ENCODE data around the gene PPP1R12B.
"Not testable (repeated sequence)": the region's sequence is repeated elsewhere in the genome, so short reads cannot be mapped to it uniquely, and the experiment has no call there.

Gene PPP1R12B

DNA sequence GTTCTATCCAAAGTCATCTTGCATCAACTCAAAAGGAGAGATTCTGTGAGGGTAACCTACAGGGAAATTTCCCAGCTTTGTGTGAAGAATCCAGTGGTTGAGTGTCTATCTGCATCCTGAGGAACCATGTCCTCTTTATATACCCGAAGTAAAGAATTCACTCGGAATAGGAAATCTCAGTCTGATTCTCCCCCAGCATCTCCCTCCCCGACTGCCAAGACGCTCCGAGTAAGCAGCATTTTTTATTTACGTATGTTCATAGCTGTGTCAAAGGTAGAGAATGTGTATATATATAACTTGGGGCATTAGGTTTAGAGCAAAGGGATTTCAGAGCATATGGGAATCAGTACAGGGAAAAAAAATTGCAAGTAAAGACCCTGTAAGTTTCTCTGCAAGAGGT is 191.5 kb downstream of the PPP1R12B start:
- no peak for DNase-seq

DNA sequence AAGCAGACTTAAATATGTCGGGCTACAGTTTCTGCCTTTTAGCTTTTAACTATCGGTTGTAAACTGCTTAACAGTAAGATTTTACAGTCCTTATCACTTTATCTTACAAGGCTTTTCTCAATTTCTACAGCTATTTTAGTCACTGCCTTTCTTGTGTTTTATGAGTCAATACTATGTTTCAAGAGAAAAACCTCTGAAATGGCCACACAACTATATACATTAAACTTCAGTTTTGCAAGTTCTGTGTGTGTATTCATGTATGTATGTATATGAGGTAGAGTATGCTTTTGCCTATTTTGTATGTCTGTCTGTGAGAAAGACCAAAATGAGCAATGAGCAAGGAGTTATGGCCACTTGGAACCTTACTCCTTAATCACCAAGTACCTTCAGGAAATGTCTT is 191.9 kb downstream of the PPP1R12B start:
- no peak for DNase-seq

DNA sequence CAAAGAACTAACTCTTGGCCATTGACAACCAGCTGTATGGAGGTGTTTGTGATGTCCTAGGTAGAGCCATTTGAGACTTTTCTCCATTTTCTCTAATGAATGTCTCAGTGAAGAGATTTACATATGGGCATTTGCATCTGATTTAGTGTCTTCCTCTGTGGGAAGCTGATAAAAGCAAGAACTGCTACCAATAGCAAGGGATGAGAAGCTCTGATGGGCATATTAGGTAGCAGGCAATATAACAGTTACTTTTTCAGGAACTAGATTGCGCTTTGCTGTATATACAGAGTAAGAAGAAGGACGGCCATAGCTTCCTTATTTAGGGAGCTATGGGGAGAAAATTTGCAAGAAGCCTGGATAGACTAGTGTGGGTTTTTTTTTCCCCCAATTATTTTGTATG is 192.4 kb downstream of the PPP1R12B start:
- DNase-seq = not testable (repeated sequence)

DNA sequence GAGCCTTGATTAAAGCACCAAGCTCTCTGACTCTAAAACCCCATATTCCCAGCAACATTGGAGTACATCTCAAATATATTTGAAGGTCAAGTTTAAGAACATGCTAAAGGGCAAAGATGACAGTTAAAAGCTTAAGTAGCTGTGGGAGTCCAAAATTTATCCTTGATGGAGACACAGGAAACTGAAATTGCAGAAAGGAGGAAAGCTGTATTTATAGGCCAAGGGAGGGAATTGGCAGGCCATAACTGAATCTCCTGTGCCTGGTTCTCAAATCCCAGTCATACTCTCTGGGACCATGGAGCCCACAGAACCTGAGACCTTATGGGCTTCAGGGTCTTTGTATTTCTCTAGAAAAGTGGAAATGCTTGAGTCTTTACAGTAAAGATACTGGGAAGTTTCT is 193.9 kb downstream of the PPP1R12B start:
- not testable (repeated sequence) for DNase-seq

DNA sequence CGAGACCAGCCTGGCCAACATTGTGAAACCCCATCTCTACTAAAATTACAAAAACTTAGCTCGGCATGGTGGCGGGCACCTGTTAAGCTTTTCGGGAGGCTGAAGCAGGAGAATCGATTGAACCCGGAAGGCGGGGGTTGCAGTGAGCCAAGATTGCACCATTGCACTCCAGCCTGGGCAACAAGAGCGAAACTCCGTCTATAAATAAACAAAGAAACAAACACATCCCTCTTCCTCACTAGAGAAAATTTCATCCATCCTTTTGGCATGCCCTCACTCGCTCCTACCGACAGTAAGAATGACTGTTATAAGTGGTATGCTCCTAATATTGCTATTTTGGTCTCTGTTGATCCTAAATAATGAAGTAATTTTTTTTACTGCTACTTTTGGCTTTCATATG is 195.0 kb downstream of the PPP1R12B start:
- not testable (repeated sequence) for DNase-seq

DNA sequence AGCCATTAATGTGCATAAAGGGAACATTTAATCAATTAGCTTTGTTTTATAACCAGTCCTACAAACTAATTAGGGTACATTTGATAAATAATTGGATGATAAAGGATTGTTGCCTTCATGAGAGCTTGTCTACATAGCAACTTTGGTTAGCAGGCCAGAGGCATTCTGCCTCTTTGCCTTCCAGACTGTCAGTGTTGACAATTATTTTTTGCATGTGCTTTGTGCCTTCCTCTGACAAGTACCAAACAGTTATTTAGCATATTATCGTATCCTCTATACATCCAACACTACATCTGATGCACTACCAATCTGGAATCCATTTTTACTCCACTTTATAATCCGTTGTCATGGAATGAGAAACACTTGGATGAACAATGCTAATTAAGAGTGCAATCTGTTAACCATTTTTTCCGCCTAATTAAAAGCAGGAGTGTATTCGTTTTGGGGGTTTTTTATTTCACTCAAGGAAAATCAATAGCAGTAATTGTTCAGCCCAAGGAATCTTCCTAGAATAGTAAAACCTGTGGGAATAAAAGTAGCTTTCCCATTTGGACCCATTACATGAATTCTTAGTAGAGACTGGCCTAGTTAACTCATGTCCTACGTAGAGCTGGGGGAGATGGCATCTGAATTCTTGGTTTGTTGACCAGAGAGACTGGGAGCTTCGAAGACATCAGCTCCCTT is 196.4 kb downstream of the PPP1R12B start:
- DNase-seq = not testable (repeated sequence)

DNA sequence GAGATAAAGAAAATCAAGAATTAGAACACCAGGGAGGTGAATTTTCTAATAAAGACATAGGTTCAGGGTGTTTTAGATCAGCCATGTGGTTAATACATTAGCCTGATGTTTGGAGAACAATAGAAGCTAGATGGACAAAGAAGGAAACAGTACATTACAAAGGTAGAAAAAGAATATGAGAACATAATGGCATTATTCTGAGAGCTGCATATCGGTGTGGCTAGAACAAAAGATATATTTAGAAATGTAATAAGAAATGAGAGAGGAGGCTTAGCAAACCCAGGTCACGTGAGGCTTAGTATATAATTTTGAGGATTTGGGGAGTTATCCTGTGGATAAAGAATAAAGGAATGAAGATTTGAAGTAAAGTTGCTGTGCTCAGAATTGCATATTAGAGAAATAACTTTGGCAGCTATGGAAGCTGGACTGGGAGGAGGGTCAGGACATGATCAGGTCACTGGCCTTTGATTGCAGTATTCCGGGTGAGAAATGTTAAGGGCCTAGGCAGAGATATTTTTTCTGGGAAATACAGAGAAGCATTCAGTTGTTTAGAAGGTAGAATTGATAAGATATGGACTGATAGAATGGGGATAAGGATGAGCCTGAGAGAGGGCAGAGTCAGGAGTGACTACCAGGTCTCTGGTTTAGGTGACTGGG is 197.3 kb downstream of the PPP1R12B start:
- not testable (repeated sequence) for DNase-seq

DNA sequence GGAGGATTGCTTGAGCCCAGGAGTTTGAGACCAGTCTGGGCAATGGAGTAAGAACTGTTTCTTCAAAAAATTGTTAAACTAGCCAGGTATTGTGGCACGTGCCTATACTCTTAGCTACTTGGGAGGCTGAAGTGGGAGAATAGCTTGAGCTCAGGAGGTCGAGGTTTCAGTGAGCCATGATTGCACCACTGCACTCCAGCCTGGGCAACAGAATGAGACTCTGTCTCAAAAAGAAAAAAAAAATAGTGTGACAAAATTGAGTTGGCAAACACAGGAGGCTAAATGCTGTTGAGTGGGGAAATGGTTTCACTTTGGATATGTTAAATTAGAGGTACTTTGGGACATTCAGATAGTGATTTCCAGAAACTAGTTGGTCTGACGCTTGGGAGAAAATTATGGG is 197.9 kb downstream of the PPP1R12B start:
- not testable (repeated sequence) for DNase-seq

DNA sequence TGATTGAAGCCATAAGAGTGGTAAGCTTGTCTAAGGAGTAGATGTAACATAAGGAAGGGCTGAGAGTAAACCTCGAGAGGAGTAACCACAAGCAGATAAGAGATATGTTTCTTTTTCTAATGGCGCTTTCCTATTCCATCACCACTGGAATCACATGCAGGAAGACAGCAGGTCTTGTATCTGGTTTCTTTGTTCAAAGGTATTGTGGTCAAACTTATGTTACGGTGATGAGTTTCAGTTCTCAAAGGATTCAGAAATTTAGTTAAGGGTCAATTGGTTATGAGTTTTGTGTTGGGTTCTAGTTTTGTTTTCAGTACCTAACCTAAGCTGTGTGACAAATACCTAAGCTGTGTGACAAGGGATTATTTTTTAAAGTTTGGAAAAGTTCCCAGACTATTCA is 198.3 kb downstream of the PPP1R12B start:
- not testable (repeated sequence) for DNase-seq

DNA sequence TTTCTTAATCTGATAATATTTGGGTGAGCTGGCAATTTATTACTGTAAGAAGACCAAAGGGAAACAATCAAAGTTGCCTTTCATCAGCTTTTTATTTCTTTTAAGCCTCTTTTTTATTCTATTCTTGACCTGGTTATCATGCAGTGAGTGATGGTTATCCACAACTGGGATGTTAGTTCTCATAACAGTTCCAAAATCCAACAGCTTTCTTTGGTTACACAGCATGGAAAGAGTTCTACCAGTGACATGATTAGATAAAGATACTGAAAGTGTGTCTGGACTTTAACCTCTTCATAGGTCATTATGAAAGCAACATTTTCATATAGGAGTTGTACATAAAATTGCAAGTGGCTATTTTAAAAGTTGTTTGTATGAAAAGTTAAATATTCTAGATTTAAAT is 198.7 kb downstream of the PPP1R12B start:
- no peak for DNase-seq

DNA sequence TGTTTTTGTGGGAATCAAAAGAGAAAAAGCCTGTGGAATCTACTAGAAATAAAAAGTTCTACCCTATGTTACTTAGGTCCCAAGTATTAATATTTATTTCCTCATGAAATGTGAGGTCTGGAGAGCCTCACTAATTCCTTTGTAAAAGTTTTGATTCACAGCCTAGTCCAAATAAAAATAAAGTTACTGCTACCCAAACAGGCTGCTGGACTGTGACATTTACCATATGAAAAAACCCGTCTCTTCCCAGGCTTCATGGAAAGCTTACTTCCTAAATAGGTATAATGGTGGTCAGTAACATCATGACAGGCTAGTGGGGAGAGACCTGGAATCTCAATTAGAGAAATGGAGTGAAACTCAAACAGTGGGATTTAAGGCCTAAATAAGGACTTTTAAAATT is 201.6 kb downstream of the PPP1R12B start:
- DNase-seq = not testable (repeated sequence)

DNA sequence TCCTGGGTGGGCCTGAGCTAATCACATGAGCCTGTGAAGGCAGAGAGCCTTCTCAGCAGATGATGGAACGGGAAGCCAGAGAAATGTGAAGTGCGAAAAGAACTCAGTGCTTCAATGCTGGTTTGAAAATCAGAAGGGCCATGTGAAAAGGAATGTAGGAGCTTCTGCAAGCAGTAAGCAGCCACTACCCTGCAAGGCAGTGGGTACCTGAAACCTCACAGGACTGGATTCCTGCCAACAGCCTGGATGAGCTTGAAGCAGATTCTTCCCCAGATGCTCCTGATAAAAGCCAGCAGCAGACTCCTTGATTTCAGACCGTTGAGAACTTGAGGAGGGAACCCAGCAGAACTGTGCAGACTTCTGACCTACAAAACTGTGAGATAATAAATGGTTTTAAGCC is 203.2 kb downstream of the PPP1R12B start:
- DNase-seq = no peak

DNA sequence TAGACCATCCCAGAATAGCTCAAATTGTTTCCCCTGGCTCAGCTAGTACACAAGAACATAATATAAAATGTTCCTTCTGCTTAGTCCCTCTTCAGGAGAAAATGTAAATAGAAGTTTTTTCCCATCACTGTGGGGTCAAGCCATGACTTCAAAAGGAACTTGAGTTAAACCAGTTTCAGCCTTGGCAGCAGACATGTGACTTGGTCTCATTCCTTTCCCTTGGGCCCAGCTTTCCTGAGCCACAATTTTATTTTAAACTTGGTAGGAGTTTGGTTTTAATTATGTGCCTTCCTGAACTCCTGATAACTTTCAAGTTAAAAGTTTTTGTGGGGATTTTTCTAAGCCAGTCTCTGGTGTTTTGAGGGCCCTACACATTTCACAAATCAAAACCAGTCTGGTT is 204.1 kb downstream of the PPP1R12B start:
- DNase-seq = not testable (repeated sequence)

DNA sequence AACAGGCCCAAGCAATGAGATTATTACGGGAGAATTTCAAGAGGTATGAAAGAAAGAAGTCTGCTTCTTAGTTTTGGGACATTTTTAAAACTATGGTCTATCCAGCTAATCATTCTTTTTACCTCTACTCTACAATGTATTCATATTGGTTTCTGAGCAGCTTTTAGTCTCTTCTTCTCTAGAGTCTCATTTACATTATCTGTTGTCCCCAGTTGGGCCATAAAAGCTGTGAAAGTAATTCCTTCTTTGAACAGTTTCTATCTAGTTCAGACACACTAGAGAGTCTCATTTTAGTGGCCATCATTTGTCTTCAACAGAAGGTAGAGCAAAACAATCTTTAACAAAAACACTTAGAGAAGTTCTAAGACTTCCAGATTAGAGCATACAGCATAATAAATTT is 204.6 kb downstream of the PPP1R12B start:
- DNase-seq = not testable (repeated sequence)

DNA sequence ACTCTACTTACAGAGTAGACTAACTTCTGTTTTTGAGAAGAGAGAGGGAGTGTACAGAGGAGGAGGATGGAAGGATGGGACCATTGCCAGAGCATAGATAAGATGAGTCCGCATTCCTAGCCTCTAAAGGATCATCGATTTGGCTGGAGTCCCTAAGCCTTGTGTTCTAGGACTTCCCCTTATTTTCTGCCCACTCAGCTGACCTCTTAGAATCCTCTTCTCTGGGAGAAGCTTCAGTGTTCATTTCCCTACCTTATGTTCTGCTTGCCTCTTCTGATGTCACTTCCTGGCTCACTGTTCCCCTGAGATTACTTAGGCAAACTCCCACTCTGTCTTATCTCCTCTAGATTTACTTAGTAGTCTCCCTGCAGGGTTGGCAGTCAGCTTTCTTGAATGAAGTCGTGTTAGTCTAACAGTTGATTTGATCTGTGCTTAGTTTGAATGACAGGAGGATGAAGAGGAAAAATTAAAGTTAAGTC is 205.1 kb downstream of the PPP1R12B start:
- DNase-seq = peak in 1 of 2 experiments; percentile 2

DNA sequence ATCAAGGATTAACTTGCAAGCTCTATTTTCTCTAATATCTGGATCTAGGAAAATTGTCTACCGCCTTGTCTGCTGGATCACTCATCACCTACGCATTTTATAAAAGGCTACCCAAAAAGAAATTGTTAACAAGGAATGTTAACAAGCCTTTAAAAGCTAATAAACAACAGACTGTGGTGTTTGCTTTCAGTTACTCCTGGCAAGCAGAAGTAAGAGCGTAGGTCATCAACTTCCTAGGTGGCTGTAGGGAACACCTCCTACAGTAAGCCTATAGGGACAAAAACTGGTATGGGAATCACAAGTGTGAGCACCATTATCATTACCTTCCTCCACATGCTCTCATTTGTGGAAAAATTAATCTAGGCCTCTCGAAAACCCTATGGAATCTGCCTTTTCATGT is 206.1 kb downstream of the PPP1R12B start:
- DNase-seq = not testable (repeated sequence)

DNA sequence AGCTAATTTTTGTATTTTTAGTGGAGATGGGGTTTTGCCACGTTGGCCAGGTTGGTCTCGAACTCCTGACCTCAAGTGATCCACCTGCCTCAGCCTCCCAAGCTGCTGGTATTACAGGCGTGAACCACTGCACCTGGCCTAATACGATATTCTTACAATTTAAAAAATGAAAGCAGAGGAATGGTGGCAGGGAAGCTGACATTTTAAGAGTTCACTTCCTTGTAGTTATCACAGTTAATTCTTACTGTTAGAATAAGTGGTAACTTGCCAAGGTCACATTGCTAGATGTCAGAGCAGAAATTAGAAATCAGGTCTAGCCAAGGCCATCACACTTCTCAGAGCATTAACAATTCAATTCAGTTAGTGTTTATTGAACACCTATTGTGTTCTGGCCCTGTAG is 207.5 kb downstream of the PPP1R12B start:
- DNase-seq = not testable (repeated sequence)

DNA sequence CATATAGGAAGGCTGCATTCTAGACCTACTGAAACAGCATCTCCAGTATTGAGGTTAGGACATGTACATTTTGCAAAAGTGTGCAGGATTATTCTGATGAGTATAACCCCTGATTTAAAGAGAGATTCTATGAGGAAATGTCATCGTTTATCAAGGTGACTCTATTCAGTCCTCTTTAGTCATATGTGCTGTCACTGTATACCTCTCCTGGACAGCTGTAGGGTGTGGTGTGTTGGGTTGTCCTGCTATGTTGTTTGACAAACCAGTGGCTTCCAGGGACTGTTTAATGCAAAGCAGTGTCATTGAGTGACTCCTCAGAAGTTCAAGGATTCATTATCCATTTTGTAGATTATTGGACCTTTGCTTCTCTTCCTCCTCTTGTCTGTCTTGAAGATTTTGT is 209.2 kb downstream of the PPP1R12B start:
- DNase-seq = not testable (repeated sequence)

DNA sequence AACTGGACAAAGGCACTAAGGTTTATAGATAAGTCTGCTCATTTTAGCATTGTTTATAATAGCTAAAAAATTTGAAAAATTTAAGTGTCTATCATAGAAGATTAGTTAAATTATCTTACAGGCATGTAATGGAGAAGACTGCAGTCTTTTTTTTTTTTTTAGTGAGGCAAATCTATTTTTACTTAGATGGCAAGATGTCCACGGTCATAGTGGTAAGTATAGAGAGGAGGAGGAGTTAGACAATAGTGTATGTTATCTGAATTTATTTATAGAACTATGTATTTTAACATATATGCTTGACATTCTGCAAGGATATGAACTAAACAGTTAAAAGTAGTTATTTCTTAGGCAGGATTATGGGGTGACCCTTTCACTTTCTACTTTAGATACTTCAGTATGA is 212.7 kb downstream of the PPP1R12B start:
- DNase-seq = no peak

DNA sequence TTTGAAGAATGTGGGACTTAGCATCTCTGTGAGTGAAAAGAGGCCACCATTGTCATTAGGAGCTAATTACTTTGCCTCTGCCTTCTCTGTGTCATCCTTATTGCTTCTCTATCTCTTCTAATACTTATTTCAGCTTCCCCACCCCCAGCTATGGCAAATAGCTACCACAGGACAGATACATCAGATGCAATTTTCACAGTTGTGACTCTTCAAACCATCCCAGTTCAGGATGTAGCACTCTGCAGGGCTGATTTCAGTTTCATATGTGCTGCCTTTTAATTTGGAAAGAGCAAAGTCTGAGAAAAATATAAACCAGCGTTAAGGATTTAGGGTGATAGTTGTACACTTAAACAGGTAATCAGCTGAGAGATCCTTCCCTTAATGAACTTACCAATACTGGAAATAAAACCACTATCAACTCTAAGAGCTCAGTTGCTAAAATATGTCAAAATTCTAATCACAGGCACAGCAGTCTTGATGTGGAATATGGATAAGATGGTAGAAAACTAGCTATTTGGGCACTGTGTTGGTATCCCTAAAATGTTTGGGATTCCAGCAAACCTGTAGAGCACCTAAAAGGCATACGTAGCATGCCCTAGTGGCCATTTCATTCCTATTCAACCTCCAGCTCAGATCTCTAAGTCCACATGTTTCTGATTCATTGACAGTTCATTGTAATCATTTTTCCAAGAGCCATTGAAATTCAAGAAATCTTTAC is 213.4 kb downstream of the PPP1R12B start:
- DNase-seq = no peak

DNA sequence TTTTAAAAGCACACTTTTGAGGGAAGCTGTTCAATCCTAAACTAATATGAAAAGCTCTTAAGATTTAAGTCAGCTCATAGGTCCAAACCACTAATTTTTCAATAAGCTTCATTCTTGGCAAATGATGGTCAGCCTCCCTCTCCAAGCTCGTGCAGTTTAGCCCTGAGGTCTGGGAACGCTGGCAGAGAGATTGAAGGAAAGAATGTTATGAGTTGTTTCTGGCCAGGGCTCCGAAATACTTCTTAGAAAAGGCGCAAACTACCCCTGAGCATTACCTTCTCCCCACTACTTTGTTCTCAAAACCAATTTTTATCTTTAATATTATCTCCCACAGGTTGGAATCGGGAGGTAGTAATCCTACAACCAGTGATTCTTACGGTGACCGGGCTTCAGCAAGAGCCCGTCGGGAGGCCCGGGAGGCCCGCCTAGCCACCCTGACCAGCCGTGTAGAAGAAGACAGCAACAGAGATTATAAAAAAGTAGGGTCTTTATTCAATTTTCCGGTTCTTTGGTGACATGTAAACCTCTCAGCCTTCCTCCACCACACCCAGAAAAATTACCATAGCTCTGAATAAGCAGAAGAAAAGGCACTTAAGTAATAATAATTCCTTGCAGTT is 214.1 kb downstream of the PPP1R12B start:
- no peak for DNase-seq

DNA sequence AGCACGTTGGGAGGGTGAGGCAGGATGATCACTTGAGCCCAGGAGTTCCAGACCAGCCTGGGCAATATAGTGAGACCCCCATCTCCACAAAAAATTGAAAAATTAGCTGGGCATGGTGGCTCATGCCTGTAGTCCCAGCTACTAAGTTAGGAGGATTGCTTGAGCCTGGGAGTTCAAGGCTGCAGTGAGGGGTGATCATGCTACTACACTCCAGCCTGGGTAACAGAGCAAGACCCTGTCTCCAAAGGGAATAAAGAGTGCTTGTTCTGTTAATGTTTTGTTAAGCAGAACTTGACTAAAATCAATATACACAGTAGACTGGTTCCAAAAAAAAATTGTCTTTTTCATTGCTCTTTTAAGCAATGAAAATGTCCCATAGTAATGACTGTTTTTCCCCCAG is 215.3 kb downstream of the PPP1R12B start:
- no peak for DNase-seq

DNA sequence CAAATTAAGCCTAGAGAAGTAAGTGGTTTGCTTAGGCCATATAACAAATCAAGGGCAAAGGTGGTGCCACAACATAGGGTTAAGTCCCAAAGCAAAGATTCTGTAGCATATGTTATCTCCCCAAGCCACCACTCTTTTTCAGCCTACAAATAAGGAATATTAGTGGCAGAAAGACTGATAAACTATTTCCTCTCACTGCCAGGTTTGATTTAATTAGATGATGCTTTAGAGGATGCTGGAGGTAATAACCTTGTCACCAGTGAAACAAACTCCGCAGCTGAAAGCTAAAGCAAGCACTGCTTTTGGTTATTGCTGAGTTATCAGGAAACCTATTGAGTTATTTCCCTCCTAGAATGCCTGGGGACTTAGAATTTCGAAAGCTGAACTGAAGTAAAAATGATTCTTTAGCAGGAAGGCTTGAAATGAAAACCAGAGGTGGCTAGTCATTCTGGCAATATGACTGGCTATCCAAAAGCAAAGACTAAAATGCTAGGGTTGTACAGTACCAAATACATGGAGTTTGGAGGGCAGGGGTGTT is 216.5 kb downstream of the PPP1R12B start:
- DNase-seq = no peak

Data from Kasumi-1 (cell line).